Adrenal gland (tissue), 5 donors: Measurements from ENCODE around the gene COQ9.

ENCODE experiments used
- CTCF ChIP-seq, 6 experiments: fragments of 450-650 bp in 4 of 6; fragments of 200-600 bp in 2 of 6; sonication (generic) in 1 of 6; IDR thresholded peaks; 1 replicate in 5 of 6; 2 replicates in 1 of 6; pipeline versions ENCODE4 v1.5.1 to v1.8.0; 2016 to 2021; ENCODE audit warnings: antibody characterized with exemption in 6 of 6, mild to moderate bottlenecking in 2 of 6, moderate library complexity in 1 of 6
- POLR2A ChIP-seq, 2 donors: fragments of 450-650 bp; IDR thresholded peaks; one replicate each; pipeline ENCODE4 v1.6.1; 2017; ENCODE audit warnings: antibody characterized with exemption in 2 of 2, mild to moderate bottlenecking in 2 of 2, moderate library complexity in 1 of 2
- donor health status: DM: no; HTN: no; CAD: no.

DNA sequence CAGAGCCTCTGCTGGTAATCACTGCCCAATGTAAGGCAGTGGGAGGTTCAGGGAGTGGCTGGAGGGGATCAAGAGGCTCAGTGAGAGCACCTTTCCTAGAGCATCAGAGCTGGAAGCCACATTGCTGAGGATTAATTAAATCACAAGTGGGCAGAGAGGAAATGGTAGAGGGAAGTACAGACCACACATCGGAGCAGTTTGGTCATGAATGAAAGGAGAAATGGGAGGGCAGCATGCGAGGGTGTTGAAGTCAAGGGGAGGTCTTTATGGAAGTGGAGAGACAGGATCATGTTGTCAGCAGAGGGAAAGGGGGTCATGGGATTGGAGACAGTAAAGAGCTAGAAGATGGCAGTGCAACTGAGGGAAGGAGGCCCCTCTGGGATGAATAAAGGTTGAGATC lies 40.4 kb upstream of the COQ9 start:
- no peak for TF ChIP-seq CTCF (IDR thresholded peaks at IDR 0.05)
- TF ChIP-seq POLR2A (IDR thresholded peaks at IDR 0.05), result no peak
